Hepatocyte (in vitro differentiated cells): ENCODE data around the gene ZNF689.

ENCODE experiments used
- CTCF ChIP-seq: fragments of 200-600 bp; sonication (generic); IDR thresholded peaks from 2 replicates; pipeline ENCODE4 v1.5.1; 2016; ENCODE audit warnings: antibody characterized with exemption, mild to moderate bottlenecking; ENCODE audit not compliant: poor library complexity
- EZH2 ChIP-seq: fragments of 200-600 bp; sonication (generic); IDR thresholded peaks from 2 replicates; pipeline ENCODE4 v1.6.1; 2016; ENCODE audit warnings: antibody characterized with exemption, mild to moderate bottlenecking, borderline replicate concordance

- TF ChIP-seq CTCF, result no peak
- TF ChIP-seq EZH2, result no peak
Observed at GRCh38 chr16:30562021-30562420, 48.2 kb downstream of the ZNF689 start.
